ENCODE data around the gene SERPINB2. TPM values are rescaled to one million over a fixed set of nuclear protein-coding genes. Genes with fewer than 3 reads are reported as not detected.

The SERPINB2 gene
- total RNA-seq, 1 donor from 2014 or later = not detected

- no peaks in the 10 kb centered on the region for H3K4me1 ChIP-seq
- no peak overlapping the region for H3K27ac Mint-ChIP-seq
- H3K4me3 Mint-ChIP-seq = no peak overlapping the region
- no peaks in the 10 kb centered on the region for H3K9me3 Mint-ChIP-seq
- no peaks in the 10 kb centered on the region for H3K79me2 ChIP-seq (ENCODE audit: low read depth)
- TF ChIP-seq CTCF (IDR thresholded peaks at IDR 0.05) (no peak), EZH2phosphoT487 (IDR thresholded peaks at IDR 0.05) (no peak), EZH2 (IDR thresholded peaks at IDR 0.05) (no peak)
- H3K36me3 ChIP-seq = no peaks in the 10 kb centered on the region
- no peaks in the 10 kb centered on the region for H3K4me1 Mint-ChIP-seq
- H3K4me2 ChIP-seq = no peak overlapping the region
- no peak for DNase-seq (ENCODE audit: low spot score)
- H3K9me3 ChIP-seq (ENCODE audit: low read depth) = no peaks in the 10 kb centered on the region
- H3K4me3 ChIP-seq = no peak overlapping the region
- peaks cover 2% of the 10 kb centered on the region for H3K27me3 Mint-ChIP-seq (ENCODE audit: insufficient read depth, low read depth)
- H3K9ac ChIP-seq = no peak overlapping the region
- H3K36me3 Mint-ChIP-seq = no peaks in the 10 kb centered on the region
- no peak overlapping the region for H2AFZ ChIP-seq (replicated peaks)
- H4K20me1 ChIP-seq (ENCODE audit: low read depth) = no peaks in the 10 kb centered on the region
- no peaks in the 10 kb centered on the region for H3F3A ChIP-seq (ENCODE audit: low read depth)
- no peaks in the 10 kb centered on the region for H3K27me3 ChIP-seq
- no peak overlapping the region for H3K27ac ChIP-seq
Measured at GRCh38 chr18:63879709-63880108, 7.8 kb upstream of the SERPINB2 start.

- no peaks in the 10 kb centered on the region for H3K27me3 ChIP-seq
- H3K4me2 ChIP-seq = no peak overlapping the region
- Mint-ChIP-seq H3K27ac (no peak overlapping the region), H3K4me3 (no peak overlapping the region), H3K9me3 (no peaks in the 10 kb centered on the region), H3K27me3 (ENCODE audit: insufficient read depth, low read depth) (peaks cover 2% of the 10 kb centered on the region), H3K4me1 (no peaks in the 10 kb centered on the region), H3K36me3 (no peaks in the 10 kb centered on the region)
- no peaks in the 10 kb centered on the region for H3F3A ChIP-seq (ENCODE audit: low read depth)
- no peaks in the 10 kb centered on the region for H3K4me1 ChIP-seq
- DNase-seq (ENCODE audit: low spot score) = no peak
- TF ChIP-seq EZH2phosphoT487 (IDR thresholded peaks at IDR 0.05) (no peak), CTCF (IDR thresholded peaks at IDR 0.05) (no peak), EZH2 (IDR thresholded peaks at IDR 0.05) (no peak)
- no peak overlapping the region for H3K4me3 ChIP-seq
- no peak overlapping the region for H3K27ac ChIP-seq
- H3K9ac ChIP-seq = no peak overlapping the region
- H2AFZ ChIP-seq (replicated peaks) = no peak overlapping the region
- no peaks in the 10 kb centered on the region for H3K79me2 ChIP-seq (ENCODE audit: low read depth)
- H4K20me1 ChIP-seq (ENCODE audit: low read depth) = no peaks in the 10 kb centered on the region
- H3K9me3 ChIP-seq (ENCODE audit: low read depth) = no peaks in the 10 kb centered on the region
- no peaks in the 10 kb centered on the region for H3K36me3 ChIP-seq
Measured at GRCh38 chr18:63881851-63882250, 5.7 kb upstream of the SERPINB2 start.

GRCh38 chr18:63882333-63883141 is 5.0 kb upstream of the SERPINB2 start:
- no peaks in the 10 kb centered on the region for H3K36me3 ChIP-seq
- no peak overlapping the region for H3K4me2 ChIP-seq
- no peaks in the 10 kb centered on the region for H4K20me1 ChIP-seq (ENCODE audit: low read depth)
- no peaks in the 10 kb centered on the region for H3K9me3 ChIP-seq (ENCODE audit: low read depth)
- H3K79me2 ChIP-seq (ENCODE audit: low read depth) = no peaks in the 10 kb centered on the region
- H3F3A ChIP-seq (ENCODE audit: low read depth) = no peaks in the 10 kb centered on the region
- no peak for TF ChIP-seq EZH2 (IDR thresholded peaks at IDR 0.05)
- TF ChIP-seq CTCF (IDR thresholded peaks at IDR 0.05) = no peak
- no peak for TF ChIP-seq EZH2phosphoT487 (IDR thresholded peaks at IDR 0.05)
- H3K27ac ChIP-seq = no peak overlapping the region
- no peak overlapping the region for H3K9ac ChIP-seq
- Mint-ChIP-seq H3K36me3 (no peaks in the 10 kb centered on the region), H3K9me3 (no peaks in the 10 kb centered on the region), H3K27me3 (ENCODE audit: insufficient read depth, low read depth) (no peaks in the 10 kb centered on the region), H3K4me1 (no peaks in the 10 kb centered on the region), H3K27ac (no peak overlapping the region), H3K4me3 (no peak overlapping the region)
- no peak overlapping the region for H3K4me3 ChIP-seq
- H3K27me3 ChIP-seq = no peaks in the 10 kb centered on the region
- no peaks in the 10 kb centered on the region for H3K4me1 ChIP-seq
- H2AFZ ChIP-seq (replicated peaks) = no peak overlapping the region
- no peak for DNase-seq (ENCODE audit: low spot score)
